HepG2 (cell line): ENCODE results near the gene UNC5B. TPM values are rescaled to one million over a fixed set of nuclear protein-coding genes. Genes with fewer than 3 reads are reported as not detected.
A peak's percentile ranks its signal among the peaks of the same experiment; 100 is the strongest.

Source experiments
- ARNT ChIP-seq: fragments of 450-650 bp; IDR thresholded peaks from 2 replicates; pipeline ENCODE4 v1.6.1; 2017
- MBD4 ChIP-seq: IDR thresholded peaks from 2 replicates; pipeline ENCODE4 v1.6.1; 2012; ENCODE audit warnings: low read length, inconsistent platforms, borderline replicate concordance
- MIXL1 ChIP-seq: IDR thresholded peaks from 2 replicates; pipeline ENCODE4 v1.6.1; 2016
- NCOR1 ChIP-seq: fragments of 200-600 bp; sonication (generic); IDR thresholded peaks from 2 replicates; pipeline ENCODE4 v1.7.0; 2017; ENCODE audit warnings: antibody characterized with exemption, low read length, borderline replicate concordance
- PHF20 ChIP-seq: sonication (generic); formaldehyde crosslinking; IDR thresholded peaks from 2 replicates; pipeline ENCODE4 v1.5.0; 2020; ENCODE audit warnings: mild to moderate bottlenecking, missing genetic modification reagents
- POLR2AphosphoS5 ChIP-seq: IDR thresholded peaks from 2 replicates; pipeline ENCODE4 v1.6.1; 2012; ENCODE audit warnings: low read depth, low read length
- SOX13 ChIP-seq, 3 experiments: fragments of 450-650 bp in 1 of 3; sonication (generic) in 1 of 3; formaldehyde crosslinking in 1 of 3; IDR thresholded peaks in 2 of 3; conservative IDR thresholded peaks in 1 of 3; 2 replicates each; pipeline versions ENCODE4 v1.5.0 to v1.6.1; 2016 to 2020; ENCODE audit warnings: antibody characterized with exemption in 1 of 3, mild to moderate bottlenecking in 1 of 3, missing compliant biosample characterization in 1 of 3, missing genetic modification reagents in 1 of 3, moderate library complexity in 1 of 3
- TP53 ChIP-seq: sonication (generic); formaldehyde crosslinking; conservative IDR thresholded peaks from 2 replicates; pipeline ENCODE4 v1.4.0; 2020; ENCODE audit warnings: missing genetic modification reagents
- U2AF1 ChIP-seq: fragments of 200-400 bp; formaldehyde crosslinking; optimal IDR thresholded peaks from 2 replicates; pipeline ENCODE3; 2017; ENCODE audit warnings: mild to moderate bottlenecking, low read depth, low read length
- ZKSCAN8 ChIP-seq: IDR thresholded peaks from 2 replicates; pipeline ENCODE4 v1.6.1; 2016; ENCODE audit warnings: borderline replicate concordance, missing genetic modification reagents, missing compliant biosample characterization
- ZMAT3 ChIP-seq: sonication (generic); formaldehyde crosslinking; conservative IDR thresholded peaks from 2 replicates; pipeline ENCODE4 v1.7.0; 2021; ENCODE audit warnings: missing genetic modification reagents
- ZNF329 ChIP-seq: sonication (generic); formaldehyde crosslinking; IDR thresholded peaks from 2 replicates; pipeline ENCODE4 v1.9.0; 2021; ENCODE audit warnings: low read depth, mild to moderate bottlenecking, missing genetic modification reagents
- ZNF496 ChIP-seq: sonication (generic); formaldehyde crosslinking; IDR thresholded peaks from 2 replicates; pipeline ENCODE4 v1.8.1; 2023; ENCODE audit warnings: mild to moderate bottlenecking, moderate library complexity, missing genetic modification reagents; ENCODE audit not compliant: insufficient replicate concordance
- ZNF850 ChIP-seq: sonication (generic); formaldehyde crosslinking; conservative IDR thresholded peaks from 2 replicates; pipeline ENCODE4 v1.9.0; 2021; ENCODE audit warnings: mild to moderate bottlenecking, missing genetic modification reagents
- polyA plus RNA-seq, 8 experiments: library from polyadenylated mRNA; depleted of rRNA in 3 of 8; stranded (reverse) in 7 of 8; unstranded in 1 of 8; fragments of >200 nt; fragmentation: Illumina TruSeq in 4 of 8; extraction: Trizol in 4 of 8; gene quantifications; 2 replicates each; pipeline versions ENCODE4 v1.2.1 to v1.2.3, GENCODE V29; 2011 to 2016; ENCODE audit warnings: low read depth in 4 of 8, missing spikeins in 1 of 8, mixed read lengths in 1 of 8; ENCODE audit not compliant: insufficient read depth in 1 of 8
- total RNA-seq, 5 experiments: library from RNA; depleted of rRNA; stranded (reverse); fragments of >200 nt; fragmentation: Illumina TruSeq; extraction: Trizol; gene quantifications; 2 replicates each; pipeline ENCODE4 v1.2.3, GENCODE V29; 2016; ENCODE audit warnings: low read depth in 1 of 5
- TF ChIP-seq, protein P1 (sequence below): sonication (generic); formaldehyde crosslinking; IDR thresholded peaks from 2 replicates; pipeline ENCODE4 v1.5.0; 2020; ENCODE audit warnings: mild to moderate bottlenecking, missing genetic modification reagents
- TF ChIP-seq, protein P2 (sequence below): sonication (generic); formaldehyde crosslinking; IDR thresholded peaks from 2 replicates; pipeline ENCODE4 v1.4.0; 2020; ENCODE audit warnings: mild to moderate bottlenecking, missing genetic modification reagents
- TF ChIP-seq, protein P3 (sequence below): sonication (generic); formaldehyde crosslinking; IDR thresholded peaks from 2 replicates; pipeline ENCODE4 v1.4.0; 2020; ENCODE audit warnings: mild to moderate bottlenecking, missing genetic modification reagents
- TF ChIP-seq, protein P4 (sequence below): sonication (generic); formaldehyde crosslinking; IDR thresholded peaks from 2 replicates; pipeline ENCODE4 v1.4.0; 2020; ENCODE audit warnings: mild to moderate bottlenecking, missing genetic modification reagents, borderline replicate concordance
- TF ChIP-seq, protein P5 (sequence below): sonication (generic); formaldehyde crosslinking; IDR thresholded peaks from 2 replicates; pipeline ENCODE4 v1.4.0; 2020; ENCODE audit warnings: mild to moderate bottlenecking, low read depth, missing genetic modification reagents

Gene UNC5B
- total and polyA plus RNA-seq, 2 of the 13 experiments (the other 11 are each of a cell fraction or from before 2014, with no cell fraction given), result 0.07 TPM

DNA sequence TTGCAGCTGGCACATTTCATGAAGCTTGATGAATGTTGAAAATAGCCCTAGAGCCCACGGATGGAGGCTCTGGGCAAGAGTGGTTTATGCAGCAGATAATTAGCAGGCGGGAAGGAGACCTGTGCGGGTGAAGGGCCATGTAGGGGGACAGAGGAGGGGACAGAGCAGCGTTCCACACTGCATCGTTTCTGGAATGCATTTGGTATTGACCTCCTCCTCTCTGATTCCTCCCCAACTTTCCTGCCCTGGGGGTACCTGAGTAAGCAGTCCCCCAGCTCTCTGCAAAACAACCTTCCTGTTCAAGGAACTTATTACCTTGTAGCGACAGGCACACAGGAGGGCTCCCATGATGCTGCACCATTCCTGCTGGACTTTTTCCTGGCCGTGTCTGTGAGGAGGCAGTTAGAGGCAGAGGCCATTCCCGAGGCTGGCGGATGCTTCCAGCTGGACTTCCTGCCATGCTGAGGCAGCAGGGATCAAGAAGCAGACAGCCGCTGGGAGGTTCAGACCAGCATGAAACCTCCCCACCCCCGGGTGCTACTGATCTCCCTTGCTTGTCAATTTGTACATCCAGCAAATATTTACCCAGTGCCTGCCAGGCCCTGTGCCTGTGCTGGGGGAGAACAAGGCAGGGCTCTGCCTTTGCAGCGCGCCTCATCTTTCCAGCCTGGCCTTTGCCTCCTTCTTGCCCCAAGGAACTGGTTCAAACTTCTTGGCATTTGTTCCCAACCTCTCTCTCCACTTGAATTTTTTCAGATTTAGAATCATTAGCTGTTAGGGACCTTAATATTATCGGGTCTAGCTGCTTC, 135.4 kb downstream of the UNC5B start (continued):
- TF ChIP-seq, protein P1, sequence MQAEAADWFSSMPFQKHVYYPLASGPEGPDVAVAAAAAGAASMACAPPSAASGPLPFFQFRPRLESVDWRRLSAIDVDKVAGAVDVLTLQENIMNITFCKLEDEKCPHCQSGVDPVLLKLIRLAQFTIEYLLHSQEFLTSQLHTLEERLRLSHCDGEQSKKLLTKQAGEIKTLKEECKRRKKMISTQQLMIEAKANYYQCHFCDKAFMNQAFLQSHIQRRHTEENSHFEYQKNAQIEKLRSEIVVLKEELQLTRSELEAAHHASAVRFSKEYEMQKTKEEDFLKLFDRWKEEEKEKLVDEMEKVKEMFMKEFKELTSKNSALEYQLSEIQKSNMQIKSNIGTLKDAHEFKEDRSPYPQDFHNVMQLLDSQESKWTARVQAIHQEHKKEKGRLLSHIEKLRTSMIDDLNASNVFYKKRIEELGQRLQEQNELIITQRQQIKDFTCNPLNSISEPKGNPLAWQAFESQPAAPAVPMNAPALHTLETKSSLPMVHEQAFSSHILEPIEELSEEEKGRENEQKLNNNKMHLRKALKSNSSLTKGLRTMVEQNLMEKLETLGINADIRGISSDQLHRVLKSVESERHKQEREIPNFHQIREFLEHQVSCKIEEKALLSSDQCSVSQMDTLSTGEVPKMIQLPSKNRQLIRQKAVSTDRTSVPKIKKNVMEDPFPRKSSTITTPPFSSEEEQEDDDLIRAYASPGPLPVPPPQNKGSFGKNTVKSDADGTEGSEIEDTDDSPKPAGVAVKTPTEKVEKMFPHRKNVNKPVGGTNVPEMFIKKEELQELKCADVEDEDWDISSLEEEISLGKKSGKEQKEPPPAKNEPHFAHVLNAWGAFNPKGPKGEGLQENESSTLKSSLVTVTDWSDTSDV (CRISPR knock-in tag), result no peak
- TF ChIP-seq PHF20 (CRISPR knock-in tag), result peak; percentile 69
- no peak for TF ChIP-seq ZNF496
- TF ChIP-seq ZKSCAN8 (CRISPR knock-in tag), result peak; percentile 71; the same call in 1 of the 2 replicates
- TF ChIP-seq MIXL1 (CRISPR knock-in tag), result peak; percentile 87
- TF ChIP-seq, protein P2, sequence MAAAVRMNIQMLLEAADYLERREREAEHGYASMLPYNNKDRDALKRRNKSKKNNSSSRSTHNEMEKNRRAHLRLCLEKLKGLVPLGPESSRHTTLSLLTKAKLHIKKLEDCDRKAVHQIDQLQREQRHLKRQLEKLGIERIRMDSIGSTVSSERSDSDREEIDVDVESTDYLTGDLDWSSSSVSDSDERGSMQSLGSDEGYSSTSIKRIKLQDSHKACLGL (CRISPR knock-in tag), result no peak
- TF ChIP-seq, protein P3, sequence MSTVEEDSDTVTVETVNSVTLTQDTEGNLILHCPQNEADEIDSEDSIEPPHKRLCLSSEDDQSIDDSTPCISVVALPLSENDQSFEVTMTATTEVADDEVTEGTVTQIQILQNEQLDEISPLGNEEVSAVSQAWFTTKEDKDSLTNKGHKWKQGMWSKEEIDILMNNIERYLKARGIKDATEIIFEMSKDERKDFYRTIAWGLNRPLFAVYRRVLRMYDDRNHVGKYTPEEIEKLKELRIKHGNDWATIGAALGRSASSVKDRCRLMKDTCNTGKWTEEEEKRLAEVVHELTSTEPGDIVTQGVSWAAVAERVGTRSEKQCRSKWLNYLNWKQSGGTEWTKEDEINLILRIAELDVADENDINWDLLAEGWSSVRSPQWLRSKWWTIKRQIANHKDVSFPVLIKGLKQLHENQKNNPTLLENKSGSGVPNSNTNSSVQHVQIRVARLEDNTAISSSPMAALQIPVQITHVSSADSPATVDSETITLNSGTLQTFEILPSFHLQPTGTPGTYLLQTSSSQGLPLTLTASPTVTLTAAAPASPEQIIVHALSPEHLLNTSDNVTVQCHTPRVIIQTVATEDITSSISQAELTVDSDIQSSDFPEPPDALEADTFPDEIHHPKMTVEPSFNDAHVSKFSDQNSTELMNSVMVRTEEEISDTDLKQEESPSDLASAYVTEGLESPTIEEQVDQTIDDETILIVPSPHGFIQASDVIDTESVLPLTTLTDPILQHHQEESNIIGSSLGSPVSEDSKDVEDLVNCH (CRISPR knock-in tag), result no peak
- no peak for TF ChIP-seq ZNF329 (CRISPR knock-in tag)
- 0 out of 2 replicates have a peak, but pooled peaks have one; percentile 33 for TF ChIP-seq POLR2AphosphoS5
- TF ChIP-seq SOX13 (IDR thresholded peaks at IDR 0.05), result 0 out of 2 replicates have a peak, but pooled peaks have one; percentile 32
- peak in 1 of 2 experiments; percentile 75; a peak in 2 of 4 replicates for TF ChIP-seq SOX13 (CRISPR knock-in tag; conservative IDR thresholded peaks at IDR 0.05 in 1 of 2, IDR thresholded peaks at IDR 0.05 in 1 of 2)
- TF ChIP-seq, protein P4, sequence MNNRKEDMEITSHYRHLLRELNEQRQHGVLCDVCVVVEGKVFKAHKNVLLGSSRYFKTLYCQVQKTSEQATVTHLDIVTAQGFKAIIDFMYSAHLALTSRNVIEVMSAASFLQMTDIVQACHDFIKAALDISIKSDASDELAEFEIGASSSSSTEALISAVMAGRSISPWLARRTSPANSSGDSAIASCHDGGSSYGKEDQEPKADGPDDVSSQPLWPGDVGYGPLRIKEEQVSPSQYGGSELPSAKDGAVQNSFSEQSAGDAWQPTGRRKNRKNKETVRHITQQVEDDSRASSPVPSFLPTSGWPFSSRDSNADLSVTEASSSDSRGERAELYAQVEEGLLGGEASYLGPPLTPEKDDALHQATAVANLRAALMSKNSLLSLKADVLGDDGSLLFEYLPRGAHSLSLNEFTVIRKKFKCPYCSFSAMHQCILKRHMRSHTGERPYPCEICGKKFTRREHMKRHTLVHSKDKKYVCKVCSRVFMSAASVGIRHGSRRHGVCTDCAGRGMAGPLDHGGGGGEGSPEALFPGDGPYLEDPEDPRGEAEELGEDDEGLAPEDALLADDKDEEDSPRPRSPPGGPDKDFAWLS (CRISPR knock-in tag), result no peak
- TF ChIP-seq ZMAT3 (CRISPR knock-in tag), result no peak
- TF ChIP-seq, protein P5, sequence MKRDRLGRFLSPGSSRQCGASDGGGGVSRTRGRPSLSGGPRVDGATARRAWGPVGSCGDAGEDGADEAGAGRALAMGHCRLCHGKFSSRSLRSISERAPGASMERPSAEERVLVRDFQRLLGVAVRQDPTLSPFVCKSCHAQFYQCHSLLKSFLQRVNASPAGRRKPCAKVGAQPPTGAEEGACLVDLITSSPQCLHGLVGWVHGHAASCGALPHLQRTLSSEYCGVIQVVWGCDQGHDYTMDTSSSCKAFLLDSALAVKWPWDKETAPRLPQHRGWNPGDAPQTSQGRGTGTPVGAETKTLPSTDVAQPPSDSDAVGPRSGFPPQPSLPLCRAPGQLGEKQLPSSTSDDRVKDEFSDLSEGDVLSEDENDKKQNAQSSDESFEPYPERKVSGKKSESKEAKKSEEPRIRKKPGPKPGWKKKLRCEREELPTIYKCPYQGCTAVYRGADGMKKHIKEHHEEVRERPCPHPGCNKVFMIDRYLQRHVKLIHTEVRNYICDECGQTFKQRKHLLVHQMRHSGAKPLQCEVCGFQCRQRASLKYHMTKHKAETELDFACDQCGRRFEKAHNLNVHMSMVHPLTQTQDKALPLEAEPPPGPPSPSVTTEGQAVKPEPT (CRISPR knock-in tag), result 0 out of 2 replicates have a peak, but pooled peaks have one; percentile 19
- TF ChIP-seq TP53 (CRISPR knock-in tag), result 0 out of 2 replicates have a peak, but pooled peaks have one; percentile 55
- no peak for TF ChIP-seq MBD4
- no peak for TF ChIP-seq ZNF850 (CRISPR knock-in tag)
- no peak for TF ChIP-seq ARNT
- no peak for TF ChIP-seq NCOR1
- TF ChIP-seq U2AF1, result no peak
